HepG2 (cell line): ENCODE results near the gene ZNF367. TPM values are rescaled to one million over a fixed set of nuclear protein-coding genes. Genes with fewer than 3 reads are reported as not detected.

ENCODE experiments used
- ATAC-seq: fragments of 200-7000 bp; cut with Tn5 transposase; 3 replicates; pipeline ENCODE4 v1.9.1; 2020; ENCODE audit warnings: mild to moderate bottlenecking, moderate library complexity
- BruUV-seq: library from RNA; stranded (reverse); fragments of 400-500 nt; replicated peaks from 2 replicates; lab custom pipeline; 2021; lab: Mats Ljungman, UMichigan
- CTCF ChIA-PET: fragments of 300-600 bp; formaldehyde crosslinking; extraction: SDS; loops from one replicate; lab custom pipeline; 2021; ENCODE audit warnings: low total read pairs, inconsistent platforms, low intra/inter-chr PET ratio; lab: Yijun Ruan, JAX
- POLR2A ChIA-PET: fragments of 350-600 bp; sonication (Branson Sonifier 250); formaldehyde crosslinking; loops from one replicate; lab custom pipeline; 2020; ENCODE audit warnings: antibody characterized with exemption, inconsistent platforms; lab: Yijun Ruan, JAX
- DNase-seq: peaks from one replicate; pipeline ENCODE4 v3.0.0-alpha.2; 2015; ENCODE audit warnings: low spot score
- FAIRE-seq: peaks from 3 replicates; lab custom pipeline; 2011; peaks lifted over from hg19 to GRCh38; lab: Jason Lieb, UNC
- H2AFZ ChIP-seq: one replicate; pipeline ENCODE4 v1.6.1; 2011; ENCODE audit warnings: low read length, inconsistent platforms
- H3K27ac ChIP-seq: fragments of 300-600 bp; 3 replicates; pipeline ENCODE4 v1.8.0; 2011; ENCODE audit warnings: mixed run types, mild to moderate bottlenecking, mixed read lengths, low read length, inconsistent platforms; ENCODE audit not compliant: insufficient read depth; ENCODE audit errors: extremely low read length
- H3K27me3 ChIP-seq, 2 experiments: fragments of 200-600 bp in 1 of 2; 2 replicates in 1 of 2; 3 replicates in 1 of 2; pipeline versions ENCODE4 v1.6.0 to v1.8.0; 2011; ENCODE audit warnings: low read length in 2 of 2, mild to moderate bottlenecking in 2 of 2, moderate library complexity in 2 of 2, inconsistent platforms in 1 of 2; ENCODE audit not compliant: insufficient read depth in 2 of 2, control insufficient read depth in 1 of 2
- H3K36me3 ChIP-seq, 2 experiments: fragments of 200-600 bp in 1 of 2; replicated peaks in 1 of 2; 2 replicates in 1 of 2; 3 replicates in 1 of 2; pipeline versions ENCODE4 v1.5.1 to v1.8.0; 2011; ENCODE audit warnings: low read length in 2 of 2, inconsistent platforms in 1 of 2; ENCODE audit not compliant: insufficient read depth in 2 of 2, control insufficient read depth in 1 of 2
- H3K4me1 ChIP-seq: 2 replicates; pipeline ENCODE4 v1.5.1; 2012; ENCODE audit warnings: low read length, inconsistent platforms; ENCODE audit not compliant: insufficient read depth
- H3K4me2 ChIP-seq: 2 replicates; pipeline ENCODE4 v1.6.0; 2011; ENCODE audit warnings: low read depth, low read length, inconsistent platforms
- H3K4me3 ChIP-seq, 3 experiments: fragments of 200-600 bp in 1 of 3; sonication (generic), shearing (Covaris generic) in 1 of 3; replicated peaks in 1 of 3; 2 replicates each; pipeline ENCODE4 v1.5.1; 2011 to 2016; ENCODE audit warnings: low read length in 3 of 3, inconsistent platforms in 2 of 3, low read depth in 2 of 3, mild to moderate bottlenecking in 2 of 3, control low read depth in 1 of 3, mixed read lengths in 1 of 3; ENCODE audit not compliant: insufficient read depth in 1 of 3
- H3K79me2 ChIP-seq: one replicate; pipeline ENCODE4 v1.6.1; 2011; ENCODE audit warnings: low read length, inconsistent platforms; ENCODE audit not compliant: insufficient read depth
- H3K9ac ChIP-seq: 2 replicates; pipeline ENCODE4 v1.6.0; 2011; ENCODE audit warnings: mild to moderate bottlenecking, low read depth, low read length, inconsistent platforms; ENCODE audit not compliant: insufficient read depth
- H3K9me3 ChIP-seq: 2 replicates; pipeline ENCODE4 v1.5.1; 2012; ENCODE audit warnings: mild to moderate bottlenecking, low read length
- H4K20me1 ChIP-seq: 2 replicates; pipeline ENCODE4 v1.6.0; 2011; ENCODE audit warnings: inconsistent platforms, mild to moderate bottlenecking, low read length, moderate library complexity; ENCODE audit not compliant: insufficient read depth
- ZNF367 ChIP-seq: sonication (generic); formaldehyde crosslinking; IDR thresholded peaks from 2 replicates; pipeline ENCODE4 v1.4.0; 2020; ENCODE audit warnings: missing genetic modification reagents, borderline replicate concordance
- ZNF709 ChIP-seq: sonication (generic); formaldehyde crosslinking; IDR thresholded peaks from 2 replicates; pipeline ENCODE4 v1.5.0; 2020; ENCODE audit warnings: mild to moderate bottlenecking, missing genetic modification reagents
- ZNF792 ChIP-seq: IDR thresholded peaks from 2 replicates; pipeline ENCODE4 v1.6.1; 2016
- ZNF816 ChIP-seq: sonication (generic); formaldehyde crosslinking; IDR thresholded peaks from 2 replicates; pipeline ENCODE4 v1.8.0; 2022; ENCODE audit warnings: missing genetic modification reagents, mild to moderate bottlenecking, borderline replicate concordance
- WGBS: methylation state at CpG from one replicate; pipeline ENCODE4 v1.1.6; 2017; ENCODE audit warnings: low lambda C conversion rate; 5-methylcytosine and 5-hydroxymethylcytosine counted together
- in situ Hi-C: cut with HindIII; loops from 2 replicates; pipeline ENCODE4 v1.10.0; 2017; ENCODE audit warnings: low pct_unique_long_range_greater_than_20kb; ENCODE audit not compliant: extremely low pct_ligation_motif_present
- intact Hi-C: fragments of 100-400 bp; cut with micrococcal nuclease; formaldehyde crosslinking; loops from one replicate; pipeline ENCODE4 v1.10.0; 2022; ENCODE audit not compliant: unreplicated experiment
- polyA plus RNA-seq, 8 experiments: library from polyadenylated mRNA; depleted of rRNA in 3 of 8; stranded (reverse) in 7 of 8; unstranded in 1 of 8; fragments of >200 nt; fragmentation: Illumina TruSeq in 4 of 8; extraction: Trizol in 4 of 8; gene quantifications; 2 replicates each; pipeline versions ENCODE4 v1.2.1 to v1.2.3, GENCODE V29; 2011 to 2016; ENCODE audit warnings: low read depth in 4 of 8, missing spikeins in 1 of 8, mixed read lengths in 1 of 8; ENCODE audit not compliant: insufficient read depth in 1 of 8
- total RNA-seq, 5 experiments: library from RNA; depleted of rRNA; stranded (reverse); fragments of >200 nt; fragmentation: Illumina TruSeq; extraction: Trizol; gene quantifications; 2 replicates each; pipeline ENCODE4 v1.2.3, GENCODE V29; 2016; ENCODE audit warnings: low read depth in 1 of 5
- TF ChIP-seq, protein P1 (sequence below), 2 experiments: fragments of 450-650 bp in 1 of 2; sonication (generic) in 1 of 2; formaldehyde crosslinking in 1 of 2; IDR thresholded peaks; 2 replicates each; pipeline versions ENCODE4 v1.6.1 to v1.8.0; 2016 to 2022; ENCODE audit warnings: antibody characterized with exemption in 1 of 2, mild to moderate bottlenecking in 1 of 2, missing genetic modification reagents in 1 of 2

The ZNF367 gene
- total and polyA plus RNA-seq, 2 of the 13 experiments (the other 11 are each of a cell fraction or from before 2014, with no cell fraction given) = 2.9 to 7.7 TPM

DNA sequence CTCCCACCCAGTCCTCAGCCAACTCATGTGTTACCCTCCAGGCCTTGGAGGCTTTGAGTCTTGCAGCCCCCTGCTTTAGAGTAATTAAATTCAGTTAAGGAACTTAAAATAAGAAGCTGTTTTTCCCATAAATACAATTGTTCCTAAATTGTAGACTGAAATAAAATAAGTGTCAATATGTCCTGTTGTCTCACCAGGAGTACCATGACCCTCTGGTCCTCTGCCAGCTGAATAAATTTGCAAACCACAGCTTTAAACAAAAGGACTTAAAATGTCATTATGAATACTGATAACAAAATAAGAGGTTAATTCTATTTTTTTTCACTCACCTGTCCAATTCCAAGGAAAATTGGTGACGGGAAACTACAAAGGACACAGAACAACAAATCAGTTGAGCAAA, 50.2 kb downstream of the ZNF367 start:
- Histone ChIP-seq H3K36me3 (peaks cover 14 to 44% of the 10 kb centered on the region in 2 experiments), H3K27me3 (no peaks in the 10 kb centered on the region), H3K27ac (no peak overlapping the region), H4K20me1 (peaks cover 18% of the 10 kb centered on the region), H3K9me3 (no peaks in the 10 kb centered on the region), H3K4me3 (no peak overlapping the region), H3K4me1 (peaks cover 30% of the 10 kb centered on the region), H3K9ac (no peak overlapping the region), H3K79me2 (peaks cover 38% of the 10 kb centered on the region), H3K4me2 (no peak overlapping the region), H2AFZ (no peak overlapping the region)
- in situ Hi-C loops (no loop called here), intact Hi-C loops (loop anchor here (5.0 kb wide), 1 partner anchor 41 kb away; no protein-coding TSS in a partner anchor)
- 94% methylated on average over 1 of the region's 1 CpG for WGBS
- TF ChIP-seq ZNF367 = no peak
- TF ChIP-seq ZNF816 (CRISPR knock-in tag) = no peak
- CTCF ChIA-PET = no interaction called here
- FAIRE-seq (no peak), DNase-seq (no peak), ATAC-seq (no peak)
- POLR2A ChIA-PET = interaction anchor here (1.3 kb wide), 1 partner anchor 16 kb away, joined by 5 read pairs; no protein-coding TSS in a partner anchor
- no TSS peak for BruUV-seq

GRCh38 chr9:96363175-96363967, 54.8 kb downstream of the ZNF367 start:
- no peak overlapping the region for H2AFZ ChIP-seq
- H3K4me2 ChIP-seq = no peak overlapping the region
- H3K9me3 ChIP-seq = no peaks in the 10 kb centered on the region
- H3K9ac ChIP-seq = no peak overlapping the region
- no peaks in the 10 kb centered on the region for H3K27me3 ChIP-seq
- intact Hi-C loops = no loop called here
- FAIRE-seq = no peak
- H3K4me1 ChIP-seq = peaks cover 17% of the 10 kb centered on the region
- no peak overlapping the region for H3K4me3 ChIP-seq
- H3K27ac ChIP-seq = no peak overlapping the region
- 98% methylated on average over 9 of the region's 9 CpGs for WGBS
- POLR2A ChIA-PET = no interaction called here
- TF ChIP-seq ZNF709 (CRISPR knock-in tag) = no peak
- no peak for TF ChIP-seq ZNF792
- TF ChIP-seq, protein P1, sequence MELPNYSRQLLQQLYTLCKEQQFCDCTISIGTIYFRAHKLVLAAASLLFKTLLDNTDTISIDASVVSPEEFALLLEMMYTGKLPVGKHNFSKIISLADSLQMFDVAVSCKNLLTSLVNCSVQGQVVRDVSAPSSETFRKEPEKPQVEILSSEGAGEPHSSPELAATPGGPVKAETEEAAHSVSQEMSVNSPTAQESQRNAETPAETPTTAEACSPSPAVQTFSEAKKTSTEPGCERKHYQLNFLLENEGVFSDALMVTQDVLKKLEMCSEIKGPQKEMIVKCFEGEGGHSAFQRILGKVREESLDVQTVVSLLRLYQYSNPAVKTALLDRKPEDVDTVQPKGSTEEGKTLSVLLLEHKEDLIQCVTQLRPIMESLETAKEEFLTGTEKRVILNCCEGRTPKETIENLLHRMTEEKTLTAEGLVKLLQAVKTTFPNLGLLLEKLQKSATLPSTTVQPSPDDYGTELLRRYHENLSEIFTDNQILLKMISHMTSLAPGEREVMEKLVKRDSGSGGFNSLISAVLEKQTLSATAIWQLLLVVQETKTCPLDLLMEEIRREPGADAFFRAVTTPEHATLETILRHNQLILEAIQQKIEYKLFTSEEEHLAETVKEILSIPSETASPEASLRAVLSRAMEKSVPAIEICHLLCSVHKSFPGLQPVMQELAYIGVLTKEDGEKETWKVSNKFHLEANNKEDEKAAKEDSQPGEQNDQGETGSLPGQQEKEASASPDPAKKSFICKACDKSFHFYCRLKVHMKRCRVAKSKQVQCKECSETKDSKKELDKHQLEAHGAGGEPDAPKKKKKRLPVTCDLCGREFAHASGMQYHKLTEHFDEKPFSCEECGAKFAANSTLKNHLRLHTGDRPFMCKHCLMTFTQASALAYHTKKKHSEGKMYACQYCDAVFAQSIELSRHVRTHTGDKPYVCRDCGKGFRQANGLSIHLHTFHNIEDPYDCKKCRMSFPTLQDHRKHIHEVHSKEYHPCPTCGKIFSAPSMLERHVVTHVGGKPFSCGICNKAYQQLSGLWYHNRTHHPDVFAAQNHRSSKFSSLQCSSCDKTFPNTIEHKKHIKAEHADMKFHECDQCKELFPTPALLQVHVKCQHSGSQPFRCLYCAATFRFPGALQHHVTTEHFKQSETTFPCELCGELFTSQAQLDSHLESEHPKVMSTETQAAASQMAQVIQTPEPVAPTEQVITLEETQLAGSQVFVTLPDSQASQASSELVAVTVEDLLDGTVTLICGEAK (IDR thresholded peaks at IDR 0.05) = peak; percentile 27; the same call in 1 of the 2 replicates
- TF ChIP-seq, protein P1 (CRISPR knock-in tag; IDR thresholded peaks at IDR 0.05) = peak; percentile 59; the same call in 1 of the 2 replicates
- TF ChIP-seq, all 625 proteins: peak for 1
- no peak for DNase-seq
- no peak for ATAC-seq
- Histone ChIP-seq H3K36me3 (peaks cover 18 to 71% of the 10 kb centered on the region in 2 experiments), H3K79me2 (peaks cover 7% of the 10 kb centered on the region), H4K20me1 (no peaks in the 10 kb centered on the region)
- in situ Hi-C loops = no loop called here
- BruUV-seq = TSS peak; percentile 55
- CTCF ChIA-PET = no interaction called here
